K562 (cell line): Measurements from ENCODE around the gene KIF5A. TPM values are rescaled to one million over a fixed set of nuclear protein-coding genes. Genes with fewer than 3 reads are reported as not detected.

ENCODE experiments used
- BRD4 ChIP-seq: fragments of 200-600 bp; sonication (generic); IDR thresholded peaks from 2 replicates; pipeline ENCODE4 v1.6.1; 2017; ENCODE audit warnings: inconsistent platforms
- DACH1 ChIP-seq: fragments of 450-650 bp; IDR thresholded peaks from 2 replicates; pipeline ENCODE4 v1.6.1; 2018; ENCODE audit not compliant: partially characterized antibody
- EP300 ChIP-seq: IDR thresholded peaks from 2 replicates; pipeline ENCODE4 v1.6.1; 2012; ENCODE audit warnings: low read length, improper control_type of control experiment
- ETV6 ChIP-seq, 3 experiments: fragments of 150-350 bp in 1 of 3; sonication (generic) in 1 of 3; formaldehyde crosslinking in 1 of 3; IDR thresholded peaks; 2 replicates each; pipeline versions ENCODE4 v1.6.1 to v1.8.0; 2014 to 2022; ENCODE audit warnings: borderline replicate concordance in 2 of 3, low read depth in 2 of 3, antibody characterized with exemption in 1 of 3, low read length in 1 of 3, mild to moderate bottlenecking in 1 of 3, missing genetic modification reagents in 1 of 3
- MXI1 ChIP-seq: IDR thresholded peaks from 2 replicates; pipeline ENCODE4 v1.6.1; 2011; ENCODE audit warnings: low read depth, mild to moderate bottlenecking, improper control_type of control experiment, low read length
- POLR3A ChIP-seq: IDR thresholded peaks from 2 replicates; pipeline ENCODE4 v1.6.1; 2011; ENCODE audit warnings: borderline replicate concordance, mild to moderate bottlenecking, moderate library complexity; ENCODE audit not compliant: insufficient read length, insufficient read depth; ENCODE audit errors: extremely low read depth
- SPI1 ChIP-seq: IDR thresholded peaks from 2 replicates; pipeline ENCODE4 v1.6.1; 2011; ENCODE audit warnings: low read depth, low read length, control low read depth, borderline replicate concordance
- ZBED1 ChIP-seq: IDR thresholded peaks from 2 replicates; pipeline ENCODE4 v1.6.1; 2014
- ZNF124 ChIP-seq: sonication (generic); formaldehyde crosslinking; IDR thresholded peaks from 2 replicates; pipeline ENCODE4 v1.8.1; 2022; ENCODE audit warnings: missing genetic modification reagents
- ZNF589 ChIP-seq: fragments of 200-800 bp; sonication (Bioruptor generic); IDR thresholded peaks from 2 replicates; pipeline ENCODE4 v1.6.1; 2016; ENCODE audit warnings: low read depth, missing genetic modification characterization, missing compliant biosample characterization
- polyA plus RNA-seq, 8 experiments: library from polyadenylated mRNA; depleted of rRNA in 4 of 8; stranded (reverse) in 5 of 8; unstranded in 3 of 8; fragments of >200 nt; fragmentation: Nextera tagmentation in 2 of 8; fragmentation: Illumina TruSeq in 1 of 8; extraction: Ambion mirVana in 2 of 8; extraction: Trizol in 1 of 8; gene quantifications; 2 replicates each; pipeline versions ENCODE4 v1.2.1 to v1.2.3, GENCODE V29; 2011 to 2014; ENCODE audit warnings: inconsistent platforms in 1 of 8, missing spikeins in 1 of 8
- total RNA-seq, 7 experiments: library from RNA; depleted of rRNA in 6 of 7; stranded (reverse); fragments of >200 nt in 6 of 7; fragmentation: Illumina TruSeq in 2 of 7; extraction: Trizol in 2 of 7; gene quantifications; 2 replicates each; pipeline versions ENCODE4 v1.2.1 to v1.2.3, GENCODE V29; 2011 to 2021; ENCODE audit warnings: low replicate concordance in 1 of 7
- TF ChIP-seq, protein P1 (sequence below), 2 experiments: IDR thresholded peaks in 1 of 2; conservative IDR thresholded peaks in 1 of 2; 2 replicates each; pipeline ENCODE4 v1.6.1; 2016; ENCODE audit warnings: low read depth in 2 of 2, mild to moderate bottlenecking in 1 of 2, missing compliant biosample characterization in 1 of 2, missing genetic modification characterization in 1 of 2, moderate library complexity in 1 of 2
- TF ChIP-seq, protein P2 (sequence below): sonication (generic); formaldehyde crosslinking; IDR thresholded peaks from 2 replicates; pipeline ENCODE4 v1.8.0; 2022; ENCODE audit warnings: mild to moderate bottlenecking, low read depth, missing genetic modification reagents
- TF ChIP-seq, protein P3 (sequence below): fragments of 250-450 bp; sonication (Bioruptor Pico); IDR thresholded peaks from 2 replicates; pipeline ENCODE4 v1.5.0; 2020; ENCODE audit warnings: mild to moderate bottlenecking, borderline replicate concordance
- TF ChIP-seq, protein P4 (sequence below): fragments of 250-450 bp; sonication (Bioruptor Pico); IDR thresholded peaks from 2 replicates; pipeline ENCODE4 v1.4.0; 2020

The KIF5A gene
- total and polyA plus RNA-seq, 9 of the 15 experiments (the other 6 are each of a cell fraction or from before 2014, with no cell fraction given), result 3.4 to 17.7 (median 8.0) TPM

DNA sequence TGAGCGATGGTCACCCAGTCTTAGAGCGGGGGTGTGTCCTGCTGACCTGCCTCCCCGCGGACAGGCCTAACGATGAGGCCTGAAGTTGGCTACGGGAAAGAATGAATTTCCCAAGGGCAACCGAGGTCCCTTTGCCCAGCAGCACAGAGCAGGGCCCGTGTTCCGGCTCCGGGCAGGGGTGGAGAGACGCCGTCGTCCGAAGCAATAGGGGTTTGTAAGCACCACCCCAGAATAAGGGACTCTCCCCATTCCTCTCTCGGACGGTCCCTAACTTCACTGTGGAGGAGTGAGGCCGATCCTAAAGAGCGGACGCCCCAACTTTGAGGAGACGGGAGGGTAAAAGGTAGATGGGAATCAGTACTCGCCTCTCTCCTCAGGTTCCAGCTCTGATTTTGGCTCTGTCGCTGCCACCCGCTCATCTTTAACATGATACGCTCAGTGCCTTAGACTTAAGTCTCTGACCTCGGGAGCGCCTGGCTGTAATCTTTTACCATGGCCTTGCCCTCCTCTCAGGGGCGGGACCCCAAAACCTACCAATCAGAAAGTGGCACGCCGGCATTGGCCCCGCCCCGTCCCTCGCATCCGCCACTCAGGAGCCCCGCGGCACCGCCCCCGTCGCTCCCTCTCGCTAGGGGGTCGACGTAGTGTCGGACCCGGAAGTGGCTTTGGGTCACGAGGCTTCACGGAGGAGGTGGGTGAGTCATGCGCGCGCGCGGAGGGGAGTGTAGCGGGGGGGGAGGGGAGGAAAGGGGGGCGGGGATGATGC is 29.6 kb upstream of the KIF5A start, which contains the start of gene DDIT3 (continued):
- TF ChIP-seq ZNF589, result peak; percentile 90
- peak; percentile 45; the same call in 1 of the 2 replicates for TF ChIP-seq SPI1
- TF ChIP-seq ETV6 (IDR thresholded peaks at IDR 0.05; ENCODE audit: borderline replicate concordance in 1 of 2, low read depth in 2 of 2, low read length in 1 of 2), result no peak
- TF ChIP-seq ETV6 (CRISPR knock-in tag; IDR thresholded peaks at IDR 0.05; ENCODE audit: borderline replicate concordance), result no peak
- TF ChIP-seq MXI1, result no peak; the same call in 1 of the 2 replicates
- TF ChIP-seq, protein P1, sequence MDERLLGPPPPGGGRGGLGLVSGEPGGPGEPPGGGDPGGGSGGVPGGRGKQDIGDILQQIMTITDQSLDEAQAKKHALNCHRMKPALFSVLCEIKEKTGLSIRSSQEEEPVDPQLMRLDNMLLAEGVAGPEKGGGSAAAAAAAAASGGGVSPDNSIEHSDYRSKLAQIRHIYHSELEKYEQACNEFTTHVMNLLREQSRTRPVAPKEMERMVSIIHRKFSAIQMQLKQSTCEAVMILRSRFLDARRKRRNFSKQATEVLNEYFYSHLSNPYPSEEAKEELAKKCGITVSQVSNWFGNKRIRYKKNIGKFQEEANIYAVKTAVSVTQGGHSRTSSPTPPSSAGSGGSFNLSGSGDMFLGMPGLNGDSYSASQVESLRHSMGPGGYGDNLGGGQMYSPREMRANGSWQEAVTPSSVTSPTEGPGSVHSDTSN (CRISPR knock-in tag; IDR thresholded peaks at IDR 0.05; ENCODE audit: low read depth), result peak; percentile 35; the same call in 1 of the 2 replicates
- TF ChIP-seq, protein P1 (tag; conservative IDR thresholded peaks at IDR 0.05; ENCODE audit: low read depth), result peak; percentile 42
- TF ChIP-seq, protein P2, sequence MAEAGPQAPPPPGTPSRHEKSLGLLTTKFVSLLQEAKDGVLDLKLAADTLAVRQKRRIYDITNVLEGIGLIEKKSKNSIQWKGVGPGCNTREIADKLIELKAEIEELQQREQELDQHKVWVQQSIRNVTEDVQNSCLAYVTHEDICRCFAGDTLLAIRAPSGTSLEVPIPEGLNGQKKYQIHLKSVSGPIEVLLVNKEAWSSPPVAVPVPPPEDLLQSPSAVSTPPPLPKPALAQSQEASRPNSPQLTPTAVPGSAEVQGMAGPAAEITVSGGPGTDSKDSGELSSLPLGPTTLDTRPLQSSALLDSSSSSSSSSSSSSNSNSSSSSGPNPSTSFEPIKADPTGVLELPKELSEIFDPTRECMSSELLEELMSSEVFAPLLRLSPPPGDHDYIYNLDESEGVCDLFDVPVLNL (CRISPR knock-in tag), result no peak
- TF ChIP-seq, protein P3, sequence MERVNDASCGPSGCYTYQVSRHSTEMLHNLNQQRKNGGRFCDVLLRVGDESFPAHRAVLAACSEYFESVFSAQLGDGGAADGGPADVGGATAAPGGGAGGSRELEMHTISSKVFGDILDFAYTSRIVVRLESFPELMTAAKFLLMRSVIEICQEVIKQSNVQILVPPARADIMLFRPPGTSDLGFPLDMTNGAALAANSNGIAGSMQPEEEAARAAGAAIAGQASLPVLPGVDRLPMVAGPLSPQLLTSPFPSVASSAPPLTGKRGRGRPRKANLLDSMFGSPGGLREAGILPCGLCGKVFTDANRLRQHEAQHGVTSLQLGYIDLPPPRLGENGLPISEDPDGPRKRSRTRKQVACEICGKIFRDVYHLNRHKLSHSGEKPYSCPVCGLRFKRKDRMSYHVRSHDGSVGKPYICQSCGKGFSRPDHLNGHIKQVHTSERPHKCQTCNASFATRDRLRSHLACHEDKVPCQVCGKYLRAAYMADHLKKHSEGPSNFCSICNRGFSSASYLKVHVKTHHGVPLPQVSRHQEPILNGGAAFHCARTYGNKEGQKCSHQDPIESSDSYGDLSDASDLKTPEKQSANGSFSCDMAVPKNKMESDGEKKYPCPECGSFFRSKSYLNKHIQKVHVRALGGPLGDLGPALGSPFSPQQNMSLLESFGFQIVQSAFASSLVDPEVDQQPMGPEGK (CRISPR knock-in tag), result peak; percentile 74; the same call in 1 of the 2 replicates
- TF ChIP-seq POLR3A, result no peak
- peak; percentile 31 for TF ChIP-seq ZBED1
- TF ChIP-seq EP300, result no peak
- TF ChIP-seq BRD4, result peak; percentile 57; the same call in 1 of the 2 replicates
- TF ChIP-seq ZNF124, result no peak
- TF ChIP-seq DACH1, result no peak
- TF ChIP-seq, protein P4, sequence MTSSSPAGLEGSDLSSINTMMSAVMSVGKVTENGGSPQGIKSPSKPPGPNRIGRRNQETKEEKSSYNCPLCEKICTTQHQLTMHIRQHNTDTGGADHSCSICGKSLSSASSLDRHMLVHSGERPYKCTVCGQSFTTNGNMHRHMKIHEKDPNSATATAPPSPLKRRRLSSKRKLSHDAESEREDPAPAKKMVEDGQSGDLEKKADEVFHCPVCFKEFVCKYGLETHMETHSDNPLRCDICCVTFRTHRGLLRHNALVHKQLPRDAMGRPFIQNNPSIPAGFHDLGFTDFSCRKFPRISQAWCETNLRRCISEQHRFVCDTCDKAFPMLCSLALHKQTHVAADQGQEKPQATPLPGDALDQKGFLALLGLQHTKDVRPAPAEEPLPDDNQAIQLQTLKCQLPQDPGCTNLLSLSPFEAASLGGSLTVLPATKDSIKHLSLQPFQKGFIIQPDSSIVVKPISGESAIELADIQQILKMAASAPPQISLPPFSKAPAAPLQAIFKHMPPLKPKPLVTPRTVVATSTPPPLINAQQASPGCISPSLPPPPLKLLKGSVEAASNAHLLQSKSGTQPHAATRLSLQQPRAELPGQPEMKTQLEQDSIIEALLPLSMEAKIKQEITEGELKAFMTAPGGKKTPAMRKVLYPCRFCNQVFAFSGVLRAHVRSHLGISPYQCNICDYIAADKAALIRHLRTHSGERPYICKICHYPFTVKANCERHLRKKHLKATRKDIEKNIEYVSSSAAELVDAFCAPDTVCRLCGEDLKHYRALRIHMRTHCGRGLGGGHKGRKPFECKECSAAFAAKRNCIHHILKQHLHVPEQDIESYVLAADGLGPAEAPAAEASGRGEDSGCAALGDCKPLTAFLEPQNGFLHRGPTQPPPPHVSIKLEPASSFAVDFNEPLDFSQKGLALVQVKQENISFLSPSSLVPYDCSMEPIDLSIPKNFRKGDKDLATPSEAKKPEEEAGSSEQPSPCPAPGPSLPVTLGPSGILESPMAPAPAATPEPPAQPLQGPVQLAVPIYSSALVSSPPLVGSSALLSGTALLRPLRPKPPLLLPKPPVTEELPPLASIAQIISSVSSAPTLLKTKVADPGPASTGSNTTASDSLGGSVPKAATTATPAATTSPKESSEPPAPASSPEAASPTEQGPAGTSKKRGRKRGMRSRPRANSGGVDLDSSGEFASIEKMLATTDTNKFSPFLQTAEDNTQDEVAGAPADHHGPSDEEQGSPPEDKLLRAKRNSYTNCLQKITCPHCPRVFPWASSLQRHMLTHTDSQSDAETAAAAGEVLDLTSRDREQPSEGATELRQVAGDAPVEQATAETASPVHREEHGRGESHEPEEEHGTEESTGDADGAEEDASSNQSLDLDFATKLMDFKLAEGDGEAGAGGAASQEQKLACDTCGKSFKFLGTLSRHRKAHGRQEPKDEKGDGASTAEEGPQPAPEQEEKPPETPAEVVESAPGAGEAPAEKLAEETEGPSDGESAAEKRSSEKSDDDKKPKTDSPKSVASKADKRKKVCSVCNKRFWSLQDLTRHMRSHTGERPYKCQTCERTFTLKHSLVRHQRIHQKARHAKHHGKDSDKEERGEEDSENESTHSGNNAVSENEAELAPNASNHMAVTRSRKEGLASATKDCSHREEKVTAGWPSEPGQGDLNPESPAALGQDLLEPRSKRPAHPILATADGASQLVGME, result peak; percentile 64; the same call in 1 of the 2 replicates
